GM19240 (cell line): ENCODE data around the gene PRTG.
A peak's percentile ranks its signal among the peaks of the same experiment; 100 is the strongest.
"Not testable (repeated sequence)": the region's sequence is repeated elsewhere in the genome, so short reads cannot be mapped to it uniquely, and the experiment has no call there.

Experiments
- DNase-seq: peaks from one replicate; pipeline ENCODE4 v3.0.0; 2011; ENCODE audit warnings: low spot score; ENCODE audit not compliant: insufficient read length

PRTG gene

GRCh38 chr15:55698653-55699052 is 44.3 kb downstream of the PRTG start:
- DNase-seq = no peak

- DNase-seq = no peak
Measured at GRCh38 chr15:55696221-55696620, 46.7 kb downstream of the PRTG start.

- no peak for DNase-seq
Measured at GRCh38 chr15:55695432-55695831, 47.5 kb downstream of the PRTG start.

GRCh38 chr15:55694652-55695150 is 48.3 kb downstream of the PRTG start:
- peak; percentile 17 for DNase-seq

GRCh38 chr15:55693116-55693515 is 49.8 kb downstream of the PRTG start:
- DNase-seq = not testable (repeated sequence)

- DNase-seq = no peak
Measured at GRCh38 chr15:55687792-55688191, 55.2 kb downstream of the PRTG start.

- no peak for DNase-seq
Measured at GRCh38 chr15:55685286-55685685, 57.7 kb downstream of the PRTG start.

- no peak for DNase-seq
Measured at GRCh38 chr15:55683376-55683775, 59.6 kb downstream of the PRTG start.

GRCh38 chr15:55681631-55682030 is 61.3 kb downstream of the PRTG start:
- DNase-seq = no peak

GRCh38 chr15:55676507-55676906 is 66.4 kb downstream of the PRTG start:
- no peak for DNase-seq

- DNase-seq = no peak
Measured at GRCh38 chr15:55673287-55673686, 69.7 kb downstream of the PRTG start.

GRCh38 chr15:55669270-55669669 is 73.7 kb downstream of the PRTG start:
- DNase-seq = no peak

GRCh38 chr15:55665605-55666227 is 77.2 kb downstream of the PRTG start:
- DNase-seq = no peak

- no peak for DNase-seq
Measured at GRCh38 chr15:55661428-55661827, 81.5 kb downstream of the PRTG start.

GRCh38 chr15:55660153-55660552 is 82.8 kb downstream of the PRTG start:
- no peak for DNase-seq

GRCh38 chr15:55659481-55659880 is 83.5 kb downstream of the PRTG start:
- DNase-seq = no peak

GRCh38 chr15:55658886-55659285 is 84.1 kb downstream of the PRTG start:
- DNase-seq = no peak

- no peak for DNase-seq
Measured at GRCh38 chr15:55654561-55655031, 88.4 kb downstream of the PRTG start.

- no peak for DNase-seq
Measured at GRCh38 chr15:55652909-55653495, 90.0 kb downstream of the PRTG start.

- DNase-seq = no peak
Measured at GRCh38 chr15:55652359-55652758, 90.6 kb downstream of the PRTG start.

GRCh38 chr15:55649058-55649423 is 93.9 kb downstream of the PRTG start:
- DNase-seq = no peak

- DNase-seq = no peak
Measured at GRCh38 chr15:55638764-55639163, 104.2 kb downstream of the PRTG start.

- no peak for DNase-seq
Measured at GRCh38 chr15:55637086-55637485, 105.9 kb downstream of the PRTG start.
